Choroid plexus epithelial cell (primary cell): ENCODE measurements around the gene CBFB.
A peak's percentile ranks its signal among the peaks of the same experiment; 100 is the strongest.
"Not testable (repeated sequence)": the region's sequence is repeated elsewhere in the genome, so short reads cannot be mapped to it uniquely, and the experiment has no call there.

Experiments
- DNase-seq: peaks from one replicate; pipeline ENCODE4 v3.0.0-alpha.2; 2010; ENCODE audit warnings: low read depth
- H3K4me3 ChIP-seq: 2 replicates; pipeline ENCODE4 v1.5.1; 2011; ENCODE audit warnings: low read depth, mild to moderate bottlenecking, control low read depth, low read length, moderate library complexity
- TF ChIP-seq, protein P1 (sequence below): conservative IDR thresholded peaks from 2 replicates; pipeline ENCODE4 v1.5.1; 2011; ENCODE audit warnings: low read depth, mild to moderate bottlenecking, control low read depth, inconsistent platforms, low read length, moderate library complexity

Gene CBFB

DNA sequence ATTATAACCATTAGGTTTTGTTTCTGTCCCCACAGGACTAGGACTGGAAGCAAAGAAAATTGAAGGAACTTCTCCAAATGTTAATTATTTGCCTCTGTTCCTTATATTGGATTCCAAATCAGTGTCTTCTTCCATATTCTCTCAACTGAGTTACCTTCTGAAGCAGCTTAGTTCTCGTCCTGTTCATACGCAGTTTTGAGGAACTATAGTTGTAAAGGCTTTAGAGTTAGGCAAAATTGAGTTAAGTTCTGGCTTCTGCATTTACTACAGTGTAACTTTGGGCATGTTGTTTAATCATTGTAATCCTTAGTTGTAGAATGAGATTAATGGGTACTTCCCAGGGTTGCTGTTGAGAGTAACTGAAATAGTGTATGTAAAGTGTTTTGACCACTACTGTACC lies 11.2 kb downstream of the CBFB start:
- DNase-seq, result no peak
- no peak overlapping the region for H3K4me3 ChIP-seq
- TF ChIP-seq, protein P1, sequence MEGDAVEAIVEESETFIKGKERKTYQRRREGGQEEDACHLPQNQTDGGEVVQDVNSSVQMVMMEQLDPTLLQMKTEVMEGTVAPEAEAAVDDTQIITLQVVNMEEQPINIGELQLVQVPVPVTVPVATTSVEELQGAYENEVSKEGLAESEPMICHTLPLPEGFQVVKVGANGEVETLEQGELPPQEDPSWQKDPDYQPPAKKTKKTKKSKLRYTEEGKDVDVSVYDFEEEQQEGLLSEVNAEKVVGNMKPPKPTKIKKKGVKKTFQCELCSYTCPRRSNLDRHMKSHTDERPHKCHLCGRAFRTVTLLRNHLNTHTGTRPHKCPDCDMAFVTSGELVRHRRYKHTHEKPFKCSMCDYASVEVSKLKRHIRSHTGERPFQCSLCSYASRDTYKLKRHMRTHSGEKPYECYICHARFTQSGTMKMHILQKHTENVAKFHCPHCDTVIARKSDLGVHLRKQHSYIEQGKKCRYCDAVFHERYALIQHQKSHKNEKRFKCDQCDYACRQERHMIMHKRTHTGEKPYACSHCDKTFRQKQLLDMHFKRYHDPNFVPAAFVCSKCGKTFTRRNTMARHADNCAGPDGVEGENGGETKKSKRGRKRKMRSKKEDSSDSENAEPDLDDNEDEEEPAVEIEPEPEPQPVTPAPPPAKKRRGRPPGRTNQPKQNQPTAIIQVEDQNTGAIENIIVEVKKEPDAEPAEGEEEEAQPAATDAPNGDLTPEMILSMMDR, result no peak

DNA sequence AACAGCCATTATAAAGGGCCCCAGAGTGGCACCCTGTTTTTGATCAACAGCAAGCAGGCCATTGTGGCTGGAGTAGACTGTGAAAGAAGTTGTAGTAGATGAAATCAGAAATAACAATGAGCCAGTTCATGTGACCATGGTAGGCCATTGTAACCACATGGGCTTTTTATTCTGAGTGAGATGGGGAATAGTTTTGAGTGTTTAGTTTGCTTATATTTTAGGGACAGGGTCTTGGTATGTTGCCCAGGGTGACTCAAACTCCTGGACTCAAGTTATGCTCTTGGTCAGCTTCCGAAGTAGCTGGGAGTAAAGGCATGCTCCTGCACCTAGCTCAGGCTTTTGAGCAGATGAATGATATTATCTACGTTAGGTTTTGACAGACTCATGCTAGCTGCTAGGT lies 12.0 kb downstream of the CBFB start:
- TF ChIP-seq, protein P1, result no peak
- no peak for DNase-seq
- no peak overlapping the region for H3K4me3 ChIP-seq

DNA sequence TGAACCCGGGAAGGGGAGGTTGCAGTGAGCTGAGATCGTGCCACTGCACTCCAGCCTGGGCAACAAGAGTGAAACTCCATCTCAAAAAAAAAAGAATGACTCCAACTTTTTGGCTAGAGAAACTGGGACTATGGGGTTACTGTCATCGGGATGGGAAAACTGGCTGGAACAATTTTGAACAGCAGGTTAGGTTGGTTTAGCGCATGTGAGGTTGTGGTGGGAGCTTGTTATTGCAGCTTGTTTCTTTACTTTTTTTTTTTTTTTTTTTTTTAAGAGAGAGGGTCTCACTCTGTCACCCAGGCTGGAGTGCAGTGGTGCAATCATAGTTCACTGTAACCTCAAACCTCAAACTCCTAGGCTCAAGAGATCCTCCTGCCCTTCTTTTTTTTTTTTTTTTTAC lies 12.6 kb downstream of the CBFB start:
- not testable (repeated sequence) for DNase-seq, H3K4me3 ChIP-seq
- TF ChIP-seq, protein P1, result peak; percentile 14

DNA sequence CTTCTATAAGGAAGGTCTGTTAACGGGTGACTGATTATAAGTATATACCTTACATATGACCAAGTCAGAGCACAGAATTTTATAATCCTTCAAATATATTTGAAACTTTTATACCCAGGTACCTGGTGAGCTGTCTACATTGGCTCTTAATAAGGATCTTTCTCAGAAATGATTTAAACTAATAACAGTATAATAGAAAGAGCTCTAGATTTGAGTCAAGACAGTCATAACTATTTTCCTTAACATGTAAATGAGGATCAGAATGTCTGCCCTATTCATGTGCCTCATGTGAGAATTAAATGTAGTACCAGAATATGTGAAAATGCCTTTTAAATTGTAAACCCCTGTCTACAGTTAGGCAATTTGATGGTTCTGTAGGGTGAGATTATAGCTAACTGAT lies 14.5 kb downstream of the CBFB start:
- no peak overlapping the region for H3K4me3 ChIP-seq
- no peak for DNase-seq
- TF ChIP-seq, protein P1, result no peak

DNA sequence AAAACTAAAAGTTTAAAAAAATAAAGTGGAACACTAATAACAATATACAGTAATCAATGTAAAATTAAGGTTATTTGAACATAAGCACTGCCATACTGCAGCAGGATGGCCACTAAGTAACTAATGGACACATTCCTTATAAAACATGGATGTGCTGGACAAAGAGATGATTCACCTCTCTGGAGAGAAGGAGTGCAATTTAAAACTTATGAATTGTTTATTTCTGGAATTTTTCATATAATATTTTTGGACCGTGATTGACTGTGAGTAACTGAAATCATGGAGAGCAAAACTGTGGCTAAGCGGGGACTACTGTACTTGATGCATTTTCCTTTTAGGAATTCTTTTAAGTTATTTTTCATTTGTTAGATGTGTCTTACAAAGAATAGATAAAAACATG lies 21.8 kb downstream of the CBFB start:
- no peak for DNase-seq
- H3K4me3 ChIP-seq, result no peak overlapping the region
- TF ChIP-seq, protein P1, result no peak

DNA sequence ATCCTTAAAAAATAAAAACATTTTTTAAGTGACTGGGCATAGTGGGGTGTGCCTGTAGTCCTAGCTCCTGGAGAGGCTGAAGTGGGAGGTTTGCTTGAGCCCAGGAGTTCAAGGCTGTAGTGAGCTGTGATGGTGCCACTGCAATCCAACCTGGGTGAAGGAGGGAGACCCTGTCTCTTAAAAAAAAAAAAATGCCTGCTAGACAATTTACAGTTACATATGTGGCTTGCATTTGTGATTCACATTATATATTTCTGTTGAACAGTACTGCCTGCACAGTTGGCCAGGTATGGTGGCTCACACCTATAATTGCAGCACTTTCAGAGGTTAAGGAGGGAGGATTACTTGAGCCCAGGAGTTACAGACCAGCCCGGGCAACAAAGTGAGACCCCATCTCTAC lies 23.4 kb downstream of the CBFB start:
- no peak for DNase-seq
- TF ChIP-seq, protein P1, result no peak

DNA sequence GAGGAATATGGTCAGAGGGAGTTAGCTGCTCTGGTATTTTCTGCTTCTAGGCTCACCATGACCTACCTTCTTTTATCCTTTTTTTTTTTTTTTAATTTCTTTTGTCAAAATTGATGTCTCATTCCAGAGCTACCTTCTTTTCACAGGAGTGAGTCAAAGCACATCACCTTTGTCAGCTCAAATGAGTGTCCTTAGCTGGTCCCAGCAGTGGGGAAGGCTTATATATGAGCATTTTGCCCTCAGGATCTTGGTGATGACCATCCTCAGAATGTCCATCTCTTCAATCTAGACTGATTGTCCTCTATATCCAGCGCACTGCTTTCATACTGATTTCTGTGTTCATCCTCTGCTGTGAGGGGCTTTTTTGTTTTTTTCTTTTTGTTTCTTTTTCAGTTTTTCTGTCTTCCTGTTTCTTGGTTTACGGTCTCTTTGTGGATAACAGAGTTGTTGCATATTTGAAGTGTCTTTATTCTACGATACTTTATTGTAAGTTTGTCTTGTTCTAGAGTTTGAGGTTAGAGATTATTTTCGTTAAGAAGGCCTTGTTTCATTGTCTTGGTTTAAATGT lies 24.9 kb downstream of the CBFB start:
- no peak overlapping the region for H3K4me3 ChIP-seq
- TF ChIP-seq, protein P1, result no peak
- DNase-seq, result no peak

More for the DNA sequence above, 23.4 kb downstream of the CBFB start:
- H3K4me3 ChIP-seq, result no peak overlapping the region
